Dermis microvascular lymphatic vessel endothelial cell (primary cell): ENCODE measurements around the gene FAM120B. TPM values are rescaled to one million over a fixed set of nuclear protein-coding genes. Genes with fewer than 3 reads are reported as not detected.
"Not testable (repeated sequence)": the region's sequence is repeated elsewhere in the genome, so short reads cannot be mapped to it uniquely, and the experiment has no call there.

Experiments
- DNase-seq, 2 donors: peaks; one replicate each; pipeline versions ENCODE4 v3.0.0 to v3.0.0-alpha.2; 2010; ENCODE audit warnings: low read depth in 2 of 2
- total RNA-seq: library from RNA; depleted of rRNA; stranded (reverse); fragments of >200 nt; gene quantifications from 2 replicates; pipeline ENCODE4 v1.2.1, GENCODE V29; 2014

FAM120B gene
- total RNA-seq, 1 donor from 2014 or later, result 9.0 TPM

- DNase-seq, result no peak
Measured at GRCh38 chr6:170297576-170298330, 8.8 kb upstream of the FAM120B start.

GRCh38 chr6:170298688-170299087, 7.9 kb upstream of the FAM120B start:
- no peak for DNase-seq

DNA sequence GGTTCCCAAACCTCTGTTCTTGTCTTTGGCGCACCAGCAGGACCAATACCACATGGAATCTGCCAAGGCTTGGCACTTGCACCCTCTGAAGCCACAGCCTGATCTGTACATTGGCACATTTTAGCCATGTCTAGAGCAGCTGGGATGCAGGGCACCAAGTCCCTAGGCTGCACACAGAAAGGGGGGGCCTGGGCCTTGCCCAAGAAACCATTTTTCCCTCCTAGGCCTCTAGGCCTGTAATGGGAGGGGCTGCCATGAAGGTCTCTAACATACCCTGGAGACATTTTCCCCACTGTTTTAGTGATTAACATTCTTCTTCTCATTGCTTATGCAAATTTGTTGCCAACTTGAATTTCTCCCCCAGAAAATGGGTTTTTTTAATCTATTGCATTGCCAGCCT, 5.4 kb upstream of the FAM120B start:
- no peak for DNase-seq

DNA sequence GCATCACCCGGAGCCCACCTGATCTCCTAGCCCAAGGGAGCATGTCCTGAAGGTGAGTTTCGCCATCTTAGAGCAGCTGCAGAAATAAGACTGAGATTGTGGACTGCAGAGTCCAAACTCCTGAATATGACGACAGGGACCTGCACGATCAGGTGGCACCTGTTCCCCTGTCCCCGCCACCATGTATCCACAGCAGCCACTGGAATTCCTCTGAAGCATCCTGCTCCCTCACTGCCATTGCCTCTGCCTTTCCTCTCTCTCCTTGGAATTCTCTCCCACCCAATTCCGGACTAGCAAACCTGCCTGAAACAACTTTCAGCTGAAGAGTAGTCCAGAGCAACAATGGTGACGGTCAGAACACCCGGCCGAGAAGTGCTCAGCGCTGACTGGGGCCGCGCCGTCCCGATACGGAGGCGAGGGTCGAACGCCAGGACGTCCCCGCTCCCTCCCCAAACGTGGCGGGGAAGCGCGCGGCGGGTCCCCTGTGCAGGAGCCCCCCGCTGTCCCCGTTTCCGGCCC, 694 bp upstream of the FAM120B start:
- DNase-seq, result no peak

GRCh38 chr6:170307080-170307545, 555 bp downstream of the FAM120B start:
- no peak for DNase-seq

DNA sequence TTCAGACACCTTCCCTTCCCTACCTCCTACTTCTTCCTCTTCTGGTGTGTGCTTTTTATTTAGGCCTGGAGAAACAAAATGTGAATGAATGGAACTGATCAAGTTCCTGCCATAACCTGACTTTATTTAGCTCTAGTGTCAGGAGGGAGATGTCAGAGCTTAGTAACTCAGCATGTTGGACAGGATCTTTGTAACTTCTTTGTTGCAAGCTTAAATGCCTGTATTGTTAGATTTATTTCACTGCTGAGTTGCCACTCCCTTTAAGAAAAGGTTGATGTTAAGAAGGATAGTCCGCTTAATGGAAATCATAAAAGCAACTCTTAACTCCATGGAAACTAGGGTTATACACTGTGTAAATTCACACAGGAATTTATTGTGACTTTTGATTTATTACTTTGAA, 2.2 kb downstream of the FAM120B start:
- DNase-seq, result no peak

- DNase-seq, result no peak
Measured at GRCh38 chr6:170311696-170312095, 5.1 kb downstream of the FAM120B start.

DNA sequence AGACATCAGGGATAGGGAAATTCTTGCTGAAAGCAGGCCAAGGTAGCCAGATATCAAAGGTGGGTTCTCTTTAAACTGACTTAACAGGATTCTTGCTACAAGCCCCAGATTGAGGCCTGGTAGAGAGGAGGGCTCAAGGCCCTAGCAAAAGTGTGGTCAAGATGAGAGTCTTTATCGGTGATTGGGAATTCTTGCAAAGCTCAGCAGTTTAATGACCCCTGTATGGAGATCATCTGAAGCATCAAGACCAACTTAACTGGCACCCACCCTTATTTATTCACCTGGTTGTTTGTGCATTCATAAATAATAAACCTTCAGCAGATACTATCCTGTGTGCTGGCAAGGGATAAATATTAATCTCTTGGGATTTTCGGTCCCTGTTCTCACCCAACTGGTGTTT, 6.3 kb downstream of the FAM120B start:
- no peak for DNase-seq

DNA sequence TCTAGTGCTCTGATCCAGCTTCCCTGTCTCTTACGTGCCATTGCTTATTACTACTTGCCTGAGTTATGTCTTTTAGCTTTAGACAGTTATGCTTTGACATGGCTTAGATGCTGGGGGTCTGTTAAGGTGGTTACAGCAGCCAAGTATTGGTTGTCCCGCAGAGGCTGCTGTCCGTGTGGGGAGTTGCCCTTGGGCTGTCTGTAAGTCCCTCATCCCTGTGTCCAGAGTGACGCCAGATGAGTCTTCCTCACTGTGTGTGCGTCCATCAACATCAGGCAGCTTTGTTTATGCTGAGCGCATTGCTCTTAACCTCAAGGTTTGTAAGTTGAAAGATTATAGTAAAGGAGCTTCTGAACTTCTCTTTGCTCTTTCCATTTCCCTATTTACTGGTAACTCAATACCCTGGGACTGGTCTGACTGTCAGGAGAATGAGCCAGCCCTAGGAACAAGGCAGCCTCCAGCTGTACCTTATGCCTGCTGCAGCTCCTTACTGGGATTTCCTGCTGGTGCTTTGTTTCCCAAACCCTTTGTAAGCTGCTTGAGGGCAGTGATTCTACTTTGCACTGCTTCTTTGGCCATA, 7.2 kb downstream of the FAM120B start:
- no peak for DNase-seq

DNA sequence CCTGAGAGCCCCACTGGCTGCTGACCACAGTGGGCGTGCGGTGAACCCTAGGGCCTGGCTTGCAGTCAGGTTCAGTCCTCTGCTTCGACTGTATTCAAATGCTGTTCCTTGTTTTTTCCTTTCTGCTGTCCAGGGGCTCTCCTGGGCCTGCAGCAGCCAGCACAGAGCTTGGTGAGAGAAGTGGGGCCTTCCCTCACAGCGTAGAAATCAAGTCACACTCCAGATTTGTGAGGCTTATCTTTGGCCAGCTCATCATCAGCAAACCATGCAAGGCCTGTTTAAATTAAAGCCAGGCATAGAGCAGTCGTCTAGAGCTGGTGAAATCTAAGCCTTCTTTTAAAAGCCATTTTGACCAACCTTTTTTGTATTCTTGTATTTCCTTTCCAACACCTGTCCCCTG, 8.4 kb downstream of the FAM120B start:
- no peak for DNase-seq

- no peak for DNase-seq
Measured at GRCh38 chr6:170316071-170316470, 9.5 kb downstream of the FAM120B start.

- peak in 1 of 2 donors; percentile 16 for DNase-seq
Measured at GRCh38 chr6:170317076-170317475, 10.5 kb downstream of the FAM120B start.

- peak in 1 of 2 donors; percentile 70 for DNase-seq
Measured at GRCh38 chr6:170317718-170318117, 11.2 kb downstream of the FAM120B start.

DNA sequence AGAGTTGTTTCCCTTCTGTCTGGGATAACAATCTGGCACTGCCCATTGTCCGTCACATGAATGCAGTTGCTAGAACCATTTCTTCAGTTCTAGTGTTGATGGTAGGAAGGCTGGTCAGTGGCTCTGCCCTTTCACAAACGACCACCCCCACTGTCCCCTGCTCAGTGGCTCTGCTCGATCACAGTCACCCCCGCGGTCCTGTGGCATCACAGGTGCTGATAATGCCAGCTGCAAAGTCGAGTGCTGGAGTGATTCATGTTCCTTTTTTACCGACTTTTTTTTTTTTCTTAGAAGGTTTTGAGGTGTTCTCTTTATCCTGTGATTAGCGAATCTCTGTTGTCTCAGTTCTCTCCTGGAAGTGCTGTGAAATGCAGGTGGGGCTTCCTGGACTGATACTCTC, 22.8 kb downstream of the FAM120B start:
- no peak for DNase-seq

DNA sequence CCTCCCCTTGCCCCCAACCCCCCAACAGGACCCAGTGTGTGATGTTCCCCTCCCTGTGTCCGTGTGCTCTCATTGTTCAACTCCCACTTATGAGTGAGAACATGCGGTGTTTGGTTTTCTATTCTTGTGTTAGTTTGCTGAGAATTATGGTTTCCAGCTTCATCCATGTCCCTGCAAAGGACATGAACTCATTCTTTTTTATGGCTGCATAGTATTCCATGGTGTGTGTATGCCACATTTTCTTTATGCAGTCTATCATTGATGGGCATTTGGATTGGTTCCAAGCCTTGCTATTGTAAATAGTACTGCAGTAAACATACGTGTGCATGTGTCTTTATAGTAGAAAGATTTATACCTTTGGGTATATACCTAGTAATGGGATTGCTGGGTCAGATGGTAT, 28.6 kb downstream of the FAM120B start:
- DNase-seq, result not testable (repeated sequence)

DNA sequence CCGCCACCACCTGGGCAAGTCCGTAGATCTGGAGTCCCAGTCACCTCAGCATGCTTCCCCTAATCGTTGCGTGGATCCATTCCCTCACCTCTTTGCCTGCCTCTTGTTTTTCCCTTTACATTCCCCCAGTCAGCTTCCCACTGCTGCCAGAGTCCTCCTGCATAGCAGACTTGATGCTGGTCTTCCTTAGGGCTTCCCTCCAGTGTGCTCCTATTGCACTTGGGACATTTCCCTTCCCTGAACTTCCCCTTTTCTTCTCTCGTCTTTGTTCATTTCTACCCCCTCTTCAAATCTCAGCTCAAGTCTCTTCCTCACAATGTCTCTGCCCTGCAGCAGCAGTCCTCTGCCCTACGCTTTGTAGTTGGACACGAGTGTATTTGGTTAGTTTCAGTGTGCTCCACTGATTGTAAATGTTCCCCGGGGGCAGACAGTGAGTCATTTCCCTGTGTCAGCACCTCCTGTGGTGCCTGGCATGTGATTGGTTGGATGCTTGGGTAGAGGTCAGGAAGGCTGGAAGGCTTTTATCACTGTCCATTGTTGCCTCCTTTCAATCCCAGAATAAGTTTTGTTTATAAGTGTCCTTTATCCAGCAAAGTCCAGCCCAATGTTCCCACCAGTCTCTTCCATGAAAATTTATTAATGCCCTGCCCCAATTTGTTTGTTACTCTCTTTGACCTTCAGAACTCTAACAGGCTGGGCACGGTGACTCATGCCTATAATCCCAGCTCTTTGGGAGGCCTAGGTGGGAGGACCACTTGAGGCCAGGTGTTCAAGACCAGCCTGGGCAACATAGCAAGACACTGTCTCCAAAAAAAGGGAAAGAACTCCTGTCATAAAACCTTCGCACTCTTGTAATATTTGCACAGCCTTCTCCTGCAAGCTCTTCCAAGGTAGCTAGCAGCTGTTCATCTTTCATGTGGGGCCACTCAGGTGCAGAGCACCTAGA, 38.3 kb downstream of the FAM120B start:
- peak; percentile 95 to 98 for DNase-seq

DNA sequence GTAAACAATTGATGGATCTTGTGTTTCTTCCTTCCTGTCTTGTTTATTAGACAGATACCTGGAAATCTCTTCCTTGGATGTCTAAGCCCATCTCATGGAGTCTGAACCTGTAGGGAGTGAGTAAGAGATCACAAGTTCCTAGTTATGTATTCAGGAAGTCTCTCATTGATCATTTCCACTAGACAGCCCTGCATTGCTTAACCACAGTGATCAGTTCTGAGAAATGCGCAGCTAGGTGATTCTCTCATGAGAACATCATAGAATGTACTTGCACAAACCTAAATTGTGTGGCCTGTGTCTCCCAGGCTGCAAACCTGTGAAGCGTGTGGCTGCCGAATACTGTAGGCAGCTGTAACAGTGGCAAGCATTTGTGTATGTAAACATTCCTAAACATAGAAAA, 39.1 kb downstream of the FAM120B start:
- peak in 1 of 2 donors; percentile 32 for DNase-seq

DNA sequence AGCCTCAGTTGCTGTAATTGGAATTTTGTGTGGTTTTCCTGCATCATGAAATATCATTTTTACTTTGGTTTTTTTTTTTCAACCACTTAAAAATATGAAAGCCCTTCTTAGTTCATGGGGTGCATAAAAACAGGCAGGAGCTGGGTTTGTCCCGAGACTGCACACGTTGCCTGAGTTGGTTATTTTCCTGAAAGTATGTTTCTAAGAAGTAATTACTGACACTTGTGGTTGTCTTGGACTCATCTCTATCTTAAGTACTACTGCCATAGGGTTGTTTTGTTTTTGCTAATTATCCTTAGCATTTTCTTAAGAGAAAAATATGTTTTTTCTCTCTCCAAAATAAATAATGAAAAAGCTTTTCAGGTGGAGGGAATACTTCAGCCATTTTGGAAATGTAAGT, 40.1 kb downstream of the FAM120B start:
- no peak for DNase-seq

GRCh38 chr6:170347091-170347490, 40.5 kb downstream of the FAM120B start:
- peak in 1 of 2 donors; percentile 74 for DNase-seq

- DNase-seq, result no peak
Measured at GRCh38 chr6:170347975-170348374, 41.4 kb downstream of the FAM120B start.

GRCh38 chr6:170351456-170351855, 44.9 kb downstream of the FAM120B start:
- DNase-seq, result not testable (repeated sequence)

DNA sequence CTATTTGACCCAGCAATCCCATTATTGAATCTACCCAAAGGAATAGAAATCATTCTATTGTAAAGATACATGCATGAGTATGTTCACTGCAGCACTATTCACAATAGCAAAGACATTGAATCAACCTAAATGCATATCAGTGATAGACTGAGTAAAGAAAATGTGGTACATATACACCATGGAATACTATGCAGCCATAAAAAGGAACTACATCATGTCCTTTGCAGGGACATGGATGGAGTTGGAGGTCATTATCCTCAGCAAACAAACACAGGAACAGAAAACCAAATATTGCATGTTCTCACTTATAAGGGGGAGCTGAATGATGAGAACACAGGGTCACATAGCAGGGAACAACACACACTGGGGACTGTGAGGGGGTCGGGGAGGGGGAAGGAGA, 48.6 kb downstream of the FAM120B start:
- DNase-seq, result not testable (repeated sequence)
